GM11168 (cell line): ENCODE data around the gene BRMS1.

Experiments used
- in situ Hi-C: fragments of 300-500 bp; cut with MboI; formaldehyde crosslinking; loops from one replicate; pipeline ENCODE4 v1.12.0; 2022; ENCODE audit warnings: low sequenced_read_pairs; ENCODE audit not compliant: unreplicated experiment

BRMS1 gene

GRCh38 chr11:66338276-66339161 is 6.4 kb downstream of the BRMS1 start:
- in situ Hi-C loops, result no loop called here

GRCh38 chr11:66337103-66337899 is 7.6 kb downstream of the BRMS1 start:
- in situ Hi-C loops, result no loop called here

- in situ Hi-C loops, result no loop called here
These were observed 8.4 kb downstream of the BRMS1 start, which contains the start of gene RIN1 for GRCh38 chr11:66336234-66337102. Gene RIN1, minus strand, starts transcription at chr11:66336434. Its CDS starts 32 bp downstream, at chr11:66336402.

GRCh38 chr11:66335531-66336233 is 9.2 kb downstream of the BRMS1 start:
- in situ Hi-C loops, result no loop called here

GRCh38 chr11:66334605-66335442 is 10.1 kb downstream of the BRMS1 start:
- in situ Hi-C loops, result no loop called here

- in situ Hi-C loops, result no loop called here
These were observed 10.9 kb downstream of the BRMS1 start for GRCh38 chr11:66333896-66334604.

GRCh38 chr11:66333220-66333877 is 11.6 kb downstream of the BRMS1 start:
- in situ Hi-C loops, result no loop called here

GRCh38 chr11:66332371-66333219 is 12.3 kb downstream of the BRMS1 start:
- in situ Hi-C loops, result no loop called here

GRCh38 chr11:66331542-66332370 is 13.1 kb downstream of the BRMS1 start:
- in situ Hi-C loops, result no loop called here

- in situ Hi-C loops, result no loop called here
These were observed 14.0 kb downstream of the BRMS1 start for GRCh38 chr11:66330931-66331330.

GRCh38 chr11:66329165-66329673 is 15.7 kb downstream of the BRMS1 start:
- in situ Hi-C loops, result no loop called here

GRCh38 chr11:66328302-66329144 is 16.4 kb downstream of the BRMS1 start:
- in situ Hi-C loops, result no loop called here

- in situ Hi-C loops, result no loop called here
These were observed 16.9 kb downstream of the BRMS1 start for GRCh38 chr11:66328031-66328301.

- in situ Hi-C loops, result no loop called here
These were observed 17.5 kb downstream of the BRMS1 start for GRCh38 chr11:66327171-66328030.
